Heart left ventricle (tissue), 13 donors: ENCODE results near the gene AIRE.
A peak's percentile ranks its signal among the peaks of the same experiment; 100 is the strongest.

Experiments
- CTCF ChIP-seq, 12 donors: fragments of 200-600 bp; sonication (generic) in 4 of 12; IDR thresholded peaks; one replicate each; pipeline versions ENCODE4 v1.5.0 to v1.8.0; 2018 to 2022; ENCODE audit warnings: antibody characterized with exemption in 12 of 12, mild to moderate bottlenecking in 5 of 12
- POLR2A ChIP-seq, 2 donors: fragments of 450-650 bp; IDR thresholded peaks; one replicate each; pipeline ENCODE4 v1.6.1; 2017; ENCODE audit warnings: antibody characterized with exemption in 2 of 2, mild to moderate bottlenecking in 2 of 2, moderate library complexity in 2 of 2
- donor health status: ischemic (EF 13 %, LVEDD 7.1; RV severe dilation, severe dysfunction).
- donor health status: DM: no; HTN: yes; CAD: no.
- donor health status: DM: no; HTN: no; CAD: no.
- donor health status: ischemic (EF 25% LVEDD 6.9; RV normal size, moderate dysfunction).
- donor health status: ischemic (EF 25% LVEDD 5.7; RV mildly dilated, moderate dysfunction).
- donor health status: ischemic (EF 35%, LVEDD 5.7; RV mildly dilated, moderate dysfunction).
- donor health status: nonischemic (EF 11% LVEDD 7.7; RV severe dilation, severe dysfunction).
- donor health status: DM: yes; HTN: yes; CAD: no.
- donor health status: PGD.
- donor health status: ischemic (EF 29% LVEDD 5.4; RV normal size, mild dysfunction).
- donor health status: nonischemic (EF 23%, LVEDD 6.1; RV moderate dilation, normal function).

GRCh38 chr21:44304877-44305293 lies 19.2 kb downstream of the AIRE start:
- TF ChIP-seq CTCF (IDR thresholded peaks at IDR 0.05), result peak; percentile 32 to 68 (median 56)
- no peak for TF ChIP-seq POLR2A (IDR thresholded peaks at IDR 0.05)
